GM19351 (cell line): Measurements from ENCODE around the gene HEPN1.

Experiments used
- ATAC-seq: cut with Tn5 transposase; IDR thresholded peaks from one replicate; pipeline ENCODE4 v1.9.1; 2021; ENCODE audit warnings: mild to moderate bottlenecking, moderate library complexity; ENCODE audit not compliant: unreplicated experiment

The HEPN1 gene

GRCh38 chr11:124898711-124899110 is 20.3 kb upstream of the HEPN1 start:
- no peak for ATAC-seq

GRCh38 chr11:124899383-124900145 is 19.5 kb upstream of the HEPN1 start:
- ATAC-seq = no peak

- no peak for ATAC-seq
Measured at GRCh38 chr11:124900464-124900863, 18.6 kb upstream of the HEPN1 start.

GRCh38 chr11:124902616-124903015 is 16.4 kb upstream of the HEPN1 start:
- no peak for ATAC-seq

- no peak for ATAC-seq
Measured at GRCh38 chr11:124915541-124916369, 3.3 kb upstream of the HEPN1 start.

GRCh38 chr11:124916370-124916710 is 2.7 kb upstream of the HEPN1 start:
- ATAC-seq = no peak

GRCh38 chr11:124917115-124917637 is 1.9 kb upstream of the HEPN1 start:
- ATAC-seq = no peak

GRCh38 chr11:124919898-124920297 is 848 bp downstream of the HEPN1 start:
- no peak for ATAC-seq

- no peak for ATAC-seq
Measured at GRCh38 chr11:124920356-124920755, 1.3 kb downstream of the HEPN1 start.

- peak; percentile 72 for ATAC-seq
Measured at GRCh38 chr11:124920870-124921609, 2.0 kb downstream of the HEPN1 start.

GRCh38 chr11:124922831-124923230 is 3.8 kb downstream of the HEPN1 start:
- ATAC-seq = no peak

- ATAC-seq = no peak
Measured at GRCh38 chr11:124923296-124923695, 4.2 kb downstream of the HEPN1 start.

GRCh38 chr11:124928942-124929665 is 10.1 kb downstream of the HEPN1 start:
- no peak for ATAC-seq

- peak; percentile 98 for ATAC-seq
Measured at GRCh38 chr11:124930799-124931198, 11.7 kb downstream of the HEPN1 start.

GRCh38 chr11:124934862-124935547 is 16.0 kb downstream of the HEPN1 start:
- no peak for ATAC-seq

- no peak for ATAC-seq
Measured at GRCh38 chr11:124935548-124936514, 16.8 kb downstream of the HEPN1 start, which contains the start of gene HEPACAM. HEPACAM (minus strand) TSS chr11:124936047; CDS start chr11:124936006, 41 bp downstream.

- no peak for ATAC-seq
Measured at GRCh38 chr11:124937336-124937935, 18.4 kb downstream of the HEPN1 start.

GRCh38 chr11:124938206-124938765 is 19.2 kb downstream of the HEPN1 start:
- ATAC-seq = no peak
